T follicular helper cell (primary cell): Measurements from ENCODE around the gene CSRP2.

Source experiments
- DNase-seq: peaks from one replicate; pipeline ENCODE4 v3.0.0-alpha.2; 2020; ENCODE audit warnings: low read depth

CSRP2 gene

GRCh38 chr12:76891609-76892008, 12.8 kb upstream of the CSRP2 start:
- no peak for DNase-seq

GRCh38 chr12:76890151-76891143, 11.6 kb upstream of the CSRP2 start:
- DNase-seq = no peak

GRCh38 chr12:76888775-76889174, 10.0 kb upstream of the CSRP2 start:
- no peak for DNase-seq

- DNase-seq = no peak
Observed at GRCh38 chr12:76883811-76884210, 5.0 kb upstream of the CSRP2 start.

- DNase-seq = no peak
Observed at GRCh38 chr12:76883151-76883550, 4.3 kb upstream of the CSRP2 start.

GRCh38 chr12:76882367-76882766, 3.5 kb upstream of the CSRP2 start:
- no peak for DNase-seq

GRCh38 chr12:76881142-76881541, 2.3 kb upstream of the CSRP2 start:
- DNase-seq = no peak

- no peak for DNase-seq
Observed at GRCh38 chr12:76880519-76881023, 1.8 kb upstream of the CSRP2 start.

GRCh38 chr12:76879710-76880518, 1.1 kb upstream of the CSRP2 start:
- DNase-seq = no peak

GRCh38 chr12:76878099-76878898, 520 bp downstream of the CSRP2 start:
- DNase-seq = no peak

GRCh38 chr12:76876696-76877229, 2.1 kb downstream of the CSRP2 start:
- no peak for DNase-seq

- DNase-seq = no peak
Observed at GRCh38 chr12:76874491-76875190, 4.2 kb downstream of the CSRP2 start.

GRCh38 chr12:76874027-76874426, 4.8 kb downstream of the CSRP2 start:
- DNase-seq = no peak

- DNase-seq = no peak
Observed at GRCh38 chr12:76872415-76872814, 6.4 kb downstream of the CSRP2 start.

GRCh38 chr12:76871742-76872141, 7.1 kb downstream of the CSRP2 start:
- DNase-seq = no peak

- no peak for DNase-seq
Observed at GRCh38 chr12:76871082-76871481, 7.7 kb downstream of the CSRP2 start.

- DNase-seq = no peak
Observed at GRCh38 chr12:76866726-76867125, 12.1 kb downstream of the CSRP2 start.

- no peak for DNase-seq
Observed at GRCh38 chr12:76866151-76866567, 12.7 kb downstream of the CSRP2 start.

- DNase-seq = no peak
Observed at GRCh38 chr12:76864791-76865400, 13.9 kb downstream of the CSRP2 start.

- no peak for DNase-seq
Observed at GRCh38 chr12:76863837-76864236, 15.0 kb downstream of the CSRP2 start.
